ENCODE results near the gene TMEM147.
"Not testable (repeated sequence)": the region's sequence is repeated elsewhere in the genome, so short reads cannot be mapped to it uniquely, and the experiment has no call there.

TMEM147 gene

DNA sequence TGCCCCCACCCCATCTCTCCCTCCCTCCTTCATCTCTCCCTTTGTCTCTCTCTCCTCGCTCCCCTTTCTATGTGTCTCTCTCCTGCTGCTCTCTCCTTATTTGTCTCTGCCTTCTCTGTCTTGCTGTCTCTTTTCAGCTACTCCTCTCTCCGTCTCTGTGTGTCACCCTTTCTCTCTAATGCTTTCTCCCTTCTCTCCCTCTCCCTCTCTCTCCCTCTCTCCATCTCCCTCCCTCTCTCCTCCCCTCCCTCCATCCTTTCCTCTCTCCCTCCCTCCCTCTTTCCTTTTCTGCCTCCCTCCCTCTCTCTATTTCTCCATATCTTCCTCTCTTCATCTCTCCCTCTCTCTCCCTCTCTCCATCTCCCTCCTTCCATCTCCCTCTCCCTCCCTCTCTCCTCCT is 17.4 kb downstream of the TMEM147 start:
- DNase-seq (ENCODE audit: low read depth in 2 of 2) = no peak

DNA sequence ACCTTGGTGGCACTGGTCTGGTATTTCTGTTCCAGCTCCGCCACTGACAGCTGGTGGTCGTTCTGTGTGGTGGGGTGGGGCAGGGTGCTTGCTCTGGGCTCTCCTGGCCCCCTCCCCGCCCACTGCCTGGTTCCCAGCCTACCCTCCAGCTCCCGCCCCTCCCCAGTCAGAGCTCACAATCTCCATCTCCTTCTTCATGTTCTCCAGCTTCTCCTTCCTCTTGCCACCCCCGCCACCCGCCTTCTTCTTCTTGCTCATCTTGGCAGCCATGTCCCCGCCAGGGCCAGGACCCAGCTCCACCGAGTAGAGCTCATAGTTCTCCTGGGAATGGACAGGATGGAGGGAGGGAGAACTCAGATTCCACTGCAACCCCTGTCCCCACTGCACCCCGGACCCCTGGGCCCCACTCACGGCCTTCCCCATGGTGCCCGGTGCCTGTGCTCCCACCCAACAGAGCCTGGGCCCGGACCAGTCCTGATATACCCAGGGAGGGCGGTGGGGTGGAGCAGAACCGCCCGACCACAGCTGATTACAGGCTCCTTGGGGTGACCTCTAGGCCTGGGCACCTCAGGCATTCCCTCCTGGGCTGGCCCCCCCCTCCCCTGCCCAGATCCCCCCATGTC is 17.9 kb downstream of the TMEM147 start, which contains the start of gene ATP4A:
Gene ATP4A (minus strand): TSS at position 452 of the 623 bp plus-strand sequence. CDS start 29 bp downstream, at position 423.
- no peak for DNase-seq (ENCODE audit: low read depth in 2 of 2)

- DNase-seq (ENCODE audit: low read depth in 2 of 2) = no peak
Observed at GRCh38 chr19:35565016-35565856, 19.8 kb downstream of the TMEM147 start.

- DNase-seq (ENCODE audit: low read depth in 2 of 2) = no peak
Observed at GRCh38 chr19:35566738-35567137, 21.3 kb downstream of the TMEM147 start.

DNA sequence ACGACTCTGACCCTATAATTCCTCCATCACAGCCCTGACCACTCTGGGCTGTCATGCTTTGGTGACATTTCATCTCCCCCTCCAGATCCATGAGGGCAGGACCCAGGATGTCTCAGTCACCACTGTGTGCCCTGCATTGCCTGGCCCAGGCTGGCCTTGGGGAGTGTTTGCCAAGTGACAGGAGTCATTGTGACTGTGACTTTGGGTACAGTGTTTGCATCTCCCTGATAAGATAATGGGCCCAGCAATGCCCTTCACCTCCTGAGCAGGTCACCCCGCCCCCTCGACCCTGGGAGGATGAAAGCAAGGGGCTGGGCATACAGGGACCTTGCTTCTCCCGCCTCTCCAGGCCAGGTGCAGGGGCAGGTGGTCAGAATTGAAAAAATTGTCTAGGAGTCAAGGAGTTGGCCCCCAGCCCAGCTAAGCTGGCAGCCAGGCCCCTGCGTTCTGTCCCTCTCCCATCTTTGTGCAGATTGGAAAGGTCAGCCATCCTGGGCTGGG is 23.9 kb downstream of the TMEM147 start:
- DNase-seq (ENCODE audit: low read depth in 2 of 2) = no peak

- no peak for DNase-seq (ENCODE audit: low read depth in 2 of 2)
Observed at GRCh38 chr19:35571406-35571965, 26.1 kb downstream of the TMEM147 start.

GRCh38 chr19:35577918-35578317 is 32.5 kb downstream of the TMEM147 start:
- no peak for DNase-seq (ENCODE audit: low read depth in 2 of 2)

DNA sequence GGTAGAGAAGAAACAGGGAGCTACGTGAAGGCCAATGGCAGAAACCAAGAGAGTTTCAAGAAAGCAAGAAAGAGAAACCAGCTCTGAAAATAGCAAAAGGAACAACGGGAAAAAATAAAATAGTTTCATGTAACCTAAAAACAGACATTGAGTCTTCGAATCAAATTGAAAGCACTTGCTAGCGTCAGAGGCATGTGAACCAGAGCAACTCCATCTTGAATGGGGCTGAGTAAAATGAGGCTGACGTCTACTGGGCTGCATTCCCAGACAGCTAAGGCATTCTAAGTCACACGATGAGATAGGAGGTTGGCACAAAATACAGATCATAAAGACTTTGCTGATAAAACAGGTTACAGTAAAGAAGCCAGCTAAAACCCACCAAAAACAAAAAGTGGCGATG is 33.3 kb downstream of the TMEM147 start:
- no peak for DNase-seq (ENCODE audit: low read depth in 2 of 2)

DNA sequence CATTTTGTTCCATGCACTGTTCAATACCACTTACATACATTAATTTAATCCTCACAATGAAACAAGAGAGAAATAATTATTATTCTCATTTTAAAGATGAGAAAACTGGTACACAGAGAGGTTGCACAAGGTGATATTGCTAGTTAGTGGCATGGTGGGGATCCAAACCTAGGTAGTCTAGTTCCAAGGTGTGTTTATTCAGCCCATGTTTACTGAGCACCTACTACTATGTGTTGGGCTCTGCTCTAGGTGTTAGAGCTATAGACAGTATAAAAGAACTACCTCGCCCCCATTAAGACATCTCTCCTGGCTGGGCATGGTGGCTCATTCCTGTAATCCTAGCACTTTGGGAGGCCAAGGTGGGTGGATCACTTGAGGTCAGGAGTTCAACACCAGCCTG is 37.3 kb downstream of the TMEM147 start:
- no peak for DNase-seq (ENCODE audit: low read depth in 2 of 2)

- peak; percentile 10 to 30 for DNase-seq (ENCODE audit: low read depth in 2 of 2)
Observed at GRCh38 chr19:35585848-35586247, 40.4 kb downstream of the TMEM147 start, which contains the start of gene PMIS2. Gene PMIS2 (plus strand): TSS chr19:35586173. CDS start chr19:35586260, 87 bp downstream.

GRCh38 chr19:35587321-35587720 is 41.9 kb downstream of the TMEM147 start:
- no peak for DNase-seq (ENCODE audit: low read depth in 2 of 2)

DNA sequence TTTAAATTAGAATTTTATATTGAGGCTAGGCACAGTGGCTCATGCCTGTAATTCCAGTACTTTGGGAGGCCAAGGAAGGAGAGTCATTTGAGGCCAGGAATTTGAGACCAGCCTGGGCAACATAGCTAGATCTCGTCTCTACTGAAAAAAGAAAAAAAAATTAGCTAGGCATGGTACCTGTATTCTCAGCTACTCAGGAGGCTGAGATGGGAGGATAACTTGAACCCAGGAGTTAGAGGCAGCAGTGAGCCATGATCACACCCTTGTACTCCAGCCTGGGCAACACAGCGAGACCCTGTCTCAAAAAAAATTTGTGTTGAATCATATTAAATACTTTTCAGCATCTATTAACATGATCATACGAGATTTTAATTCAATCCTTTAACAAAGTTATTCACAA is 45.4 kb downstream of the TMEM147 start:
- no peak for DNase-seq (ENCODE audit: low read depth in 2 of 2)

DNA sequence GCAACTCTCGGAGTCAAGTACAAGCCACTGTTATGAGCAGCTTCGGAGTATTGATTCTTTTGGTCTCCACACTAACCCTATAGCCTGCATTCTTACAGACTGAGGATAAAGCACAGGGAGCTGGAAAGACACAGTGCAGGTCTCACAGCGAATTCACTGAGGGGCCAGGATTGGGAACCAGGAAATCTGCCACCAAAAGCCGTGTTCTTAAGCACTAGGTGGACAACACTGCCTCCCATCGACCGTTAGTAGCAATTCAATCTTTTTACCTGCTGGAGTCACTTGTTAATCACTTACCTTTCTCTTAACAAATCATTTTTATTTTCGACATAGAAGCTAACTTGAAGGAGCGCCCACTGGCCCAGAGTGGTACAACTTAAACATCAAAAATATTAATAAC is 46.8 kb downstream of the TMEM147 start:
- no peak for DNase-seq (ENCODE audit: low read depth in 2 of 2)

DNA sequence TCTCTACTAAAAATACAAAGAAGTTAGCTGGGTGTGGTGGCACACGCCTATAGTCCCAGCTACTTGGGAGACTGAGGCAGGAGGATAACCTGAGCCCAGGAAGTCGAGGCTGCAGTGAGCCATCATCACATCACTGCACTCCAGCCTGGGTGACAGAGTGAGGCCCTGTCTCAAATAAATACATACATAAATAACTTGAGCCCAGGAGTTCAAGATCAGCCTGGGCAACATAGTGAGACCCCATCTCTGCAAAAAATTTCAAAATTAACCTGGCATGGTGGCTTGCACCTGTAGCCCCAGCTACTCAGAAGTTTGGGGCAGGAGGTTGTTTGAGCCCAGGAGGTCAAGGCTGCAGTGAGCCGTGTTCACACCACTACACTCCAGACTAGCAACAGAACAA is 49.6 kb downstream of the TMEM147 start:
- DNase-seq (ENCODE audit: low read depth in 2 of 2) = not testable (repeated sequence)

- DNase-seq (ENCODE audit: low read depth in 2 of 2) = no peak
Observed at GRCh38 chr19:35595928-35596327, 50.5 kb downstream of the TMEM147 start.

- DNase-seq (ENCODE audit: low read depth in 2 of 2) = no peak
Observed at GRCh38 chr19:35596366-35596999, 51.1 kb downstream of the TMEM147 start.
